ENCODE results near the gene LAMC1.

- TF ChIP-seq POLR2A (IDR thresholded peaks at IDR 0.05; ENCODE audit: low read depth, low read length): no peak
- TF ChIP-seq POLR2AphosphoS5 (IDR thresholded peaks at IDR 0.05; ENCODE audit: low read depth, low read length): no peak
- no peak for TF ChIP-seq PAX5 (IDR thresholded peaks at IDR 0.05; ENCODE audit: insufficient read depth, low read length, severe bottlenecking)
- TF ChIP-seq POU2F2 (IDR thresholded peaks at IDR 0.05; ENCODE audit: low read depth, low read length): no peak
- no peak for TF ChIP-seq TAF1 (IDR thresholded peaks at IDR 0.05; ENCODE audit: low read depth, low read length)
- TF ChIP-seq SPI1 (IDR thresholded peaks at IDR 0.05; ENCODE audit: low read depth, low read length): no peak
These were observed 57.2 kb downstream of the LAMC1 start for GRCh38 chr1:183080406-183080805.
